HepG2 (cell line): ENCODE results near the gene TMC2. TPM values are rescaled to one million over a fixed set of nuclear protein-coding genes. Genes with fewer than 3 reads are reported as not detected.

Experiments used
- CEBPB ChIP-seq: IDR thresholded peaks from 2 replicates; pipeline ENCODE4 v1.6.1; 2011; ENCODE audit warnings: low read depth, low read length, improper control_type of control experiment, borderline replicate concordance
- GATA4 ChIP-seq: sonication (generic); IDR thresholded peaks from 2 replicates; pipeline ENCODE4 v1.6.1; 2016; ENCODE audit warnings: antibody characterized with exemption, low read depth, borderline replicate concordance
- HCFC1 ChIP-seq: fragments of 150-350 bp; IDR thresholded peaks from 2 replicates; pipeline ENCODE4 v1.6.1; 2014; ENCODE audit warnings: low read depth, low read length
- HMG20A ChIP-seq: IDR thresholded peaks from 2 replicates; pipeline ENCODE4 v1.6.1; 2016; ENCODE audit warnings: borderline replicate concordance
- HNRNPL ChIP-seq: fragments of 200-400 bp; formaldehyde crosslinking; IDR thresholded peaks from 2 replicates; pipeline ENCODE4 v1.6.1; 2017; ENCODE audit warnings: mild to moderate bottlenecking, low read depth, low read length
- IRF2 ChIP-seq: IDR thresholded peaks from 2 replicates; pipeline ENCODE4 v1.6.1; 2018; ENCODE audit warnings: missing genetic modification reagents, missing compliant biosample characterization
- MED13 ChIP-seq: sonication (generic); formaldehyde crosslinking; IDR thresholded peaks from 2 replicates; pipeline ENCODE4 v1.5.0; 2020; ENCODE audit warnings: missing genetic modification reagents
- NCOA2 ChIP-seq: sonication (generic); formaldehyde crosslinking; IDR thresholded peaks from 2 replicates; pipeline ENCODE4 v1.8.0; 2022; ENCODE audit warnings: inconsistent platforms
- NFIC ChIP-seq: IDR thresholded peaks from 2 replicates; pipeline ENCODE4 v1.6.1; 2012; ENCODE audit warnings: mild to moderate bottlenecking, low read length, inconsistent platforms
- NR1H2 ChIP-seq: sonication (generic); formaldehyde crosslinking; IDR thresholded peaks from 2 replicates; pipeline ENCODE4 v1.8.1; 2022; ENCODE audit warnings: low read depth, missing genetic modification reagents, borderline replicate concordance
- PAWR ChIP-seq: sonication (generic); formaldehyde crosslinking; IDR thresholded peaks from 2 replicates; pipeline ENCODE4 v1.4.0; 2020; ENCODE audit warnings: missing genetic modification reagents, mild to moderate bottlenecking, borderline replicate concordance
- PPARG ChIP-seq: conservative IDR thresholded peaks from 2 replicates; pipeline ENCODE4 v1.6.1; 2016; ENCODE audit warnings: missing biosample characterization, missing genetic modification reagents
- RBAK ChIP-seq: sonication (generic); formaldehyde crosslinking; IDR thresholded peaks from 2 replicates; pipeline ENCODE4 v1.5.1; 2020; ENCODE audit warnings: mild to moderate bottlenecking, missing genetic modification reagents
- RXRA ChIP-seq: sonication (generic); formaldehyde crosslinking; IDR thresholded peaks from 2 replicates; pipeline ENCODE4 v1.5.1; 2020; ENCODE audit warnings: missing genetic modification reagents
- SRSF1 ChIP-seq: fragments of 200-400 bp; formaldehyde crosslinking; optimal IDR thresholded peaks from 2 replicates; pipeline ENCODE3; 2017; ENCODE audit warnings: mild to moderate bottlenecking, low read depth, low read length, moderate library complexity
- TOE1 ChIP-seq: sonication (generic); formaldehyde crosslinking; IDR thresholded peaks from 2 replicates; pipeline ENCODE4 v1.4.0; 2020; ENCODE audit warnings: mild to moderate bottlenecking, missing genetic modification reagents
- TP53 ChIP-seq: sonication (generic); formaldehyde crosslinking; conservative IDR thresholded peaks from 2 replicates; pipeline ENCODE4 v1.4.0; 2020; ENCODE audit warnings: missing genetic modification reagents
- ZBTB20 ChIP-seq: sonication (generic); formaldehyde crosslinking; IDR thresholded peaks from 2 replicates; pipeline ENCODE4 v1.8.1; 2023; ENCODE audit warnings: missing genetic modification reagents, low read depth, mild to moderate bottlenecking, borderline replicate concordance
- ZC3H4 ChIP-seq: sonication (generic); formaldehyde crosslinking; IDR thresholded peaks from 2 replicates; pipeline ENCODE4 v1.4.0; 2020; ENCODE audit warnings: missing genetic modification reagents, borderline replicate concordance
- ZNF124 ChIP-seq: sonication (generic); formaldehyde crosslinking; IDR thresholded peaks from 2 replicates; pipeline ENCODE4 v1.4.0; 2020; ENCODE audit warnings: missing genetic modification reagents
- ZNF326 ChIP-seq: sonication (generic); formaldehyde crosslinking; IDR thresholded peaks from 2 replicates; pipeline ENCODE4 v1.4.0; 2020; ENCODE audit warnings: missing genetic modification reagents, borderline replicate concordance
- ZNF558 ChIP-seq: sonication (generic); formaldehyde crosslinking; IDR thresholded peaks from 2 replicates; pipeline ENCODE4 v1.9.0; 2022; ENCODE audit warnings: mild to moderate bottlenecking, missing genetic modification reagents, borderline replicate concordance
- ZNF709 ChIP-seq: sonication (generic); formaldehyde crosslinking; IDR thresholded peaks from 2 replicates; pipeline ENCODE4 v1.5.0; 2020; ENCODE audit warnings: mild to moderate bottlenecking, missing genetic modification reagents
- ZNF850 ChIP-seq: sonication (generic); formaldehyde crosslinking; conservative IDR thresholded peaks from 2 replicates; pipeline ENCODE4 v1.9.0; 2021; ENCODE audit warnings: mild to moderate bottlenecking, missing genetic modification reagents
- polyA plus RNA-seq, 8 experiments: library from polyadenylated mRNA; depleted of rRNA in 3 of 8; stranded (reverse) in 7 of 8; unstranded in 1 of 8; fragments of >200 nt; fragmentation: Illumina TruSeq in 4 of 8; extraction: Trizol in 4 of 8; gene quantifications; 2 replicates each; pipeline versions ENCODE4 v1.2.1 to v1.2.3, GENCODE V29; 2011 to 2016; ENCODE audit warnings: low read depth in 4 of 8, missing spikeins in 1 of 8, mixed read lengths in 1 of 8; ENCODE audit not compliant: insufficient read depth in 1 of 8
- total RNA-seq, 5 experiments: library from RNA; depleted of rRNA; stranded (reverse); fragments of >200 nt; fragmentation: Illumina TruSeq; extraction: Trizol; gene quantifications; 2 replicates each; pipeline ENCODE4 v1.2.3, GENCODE V29; 2016; ENCODE audit warnings: low read depth in 1 of 5
- TF ChIP-seq, protein P1 (sequence below): sonication (generic); formaldehyde crosslinking; IDR thresholded peaks from 2 replicates; pipeline ENCODE4 v1.4.0; 2020; ENCODE audit warnings: mild to moderate bottlenecking, missing genetic modification reagents
- TF ChIP-seq, protein P2 (sequence below): IDR thresholded peaks from 2 replicates; pipeline ENCODE4 v1.6.1; 2016; ENCODE audit warnings: low read depth, control low read depth
- TF ChIP-seq, protein P3 (sequence below): sonication (generic); formaldehyde crosslinking; IDR thresholded peaks from 2 replicates; pipeline ENCODE4 v1.4.0; 2020; ENCODE audit warnings: missing genetic modification reagents
- TF ChIP-seq, protein P4 (sequence below): sonication (generic); formaldehyde crosslinking; IDR thresholded peaks from 2 replicates; pipeline ENCODE4 v1.4.0; 2020; ENCODE audit warnings: missing genetic modification reagents

Gene TMC2
- total and polyA plus RNA-seq, 2 of the 13 experiments (the other 11 are each of a cell fraction or from before 2014, with no cell fraction given), result not detected

DNA sequence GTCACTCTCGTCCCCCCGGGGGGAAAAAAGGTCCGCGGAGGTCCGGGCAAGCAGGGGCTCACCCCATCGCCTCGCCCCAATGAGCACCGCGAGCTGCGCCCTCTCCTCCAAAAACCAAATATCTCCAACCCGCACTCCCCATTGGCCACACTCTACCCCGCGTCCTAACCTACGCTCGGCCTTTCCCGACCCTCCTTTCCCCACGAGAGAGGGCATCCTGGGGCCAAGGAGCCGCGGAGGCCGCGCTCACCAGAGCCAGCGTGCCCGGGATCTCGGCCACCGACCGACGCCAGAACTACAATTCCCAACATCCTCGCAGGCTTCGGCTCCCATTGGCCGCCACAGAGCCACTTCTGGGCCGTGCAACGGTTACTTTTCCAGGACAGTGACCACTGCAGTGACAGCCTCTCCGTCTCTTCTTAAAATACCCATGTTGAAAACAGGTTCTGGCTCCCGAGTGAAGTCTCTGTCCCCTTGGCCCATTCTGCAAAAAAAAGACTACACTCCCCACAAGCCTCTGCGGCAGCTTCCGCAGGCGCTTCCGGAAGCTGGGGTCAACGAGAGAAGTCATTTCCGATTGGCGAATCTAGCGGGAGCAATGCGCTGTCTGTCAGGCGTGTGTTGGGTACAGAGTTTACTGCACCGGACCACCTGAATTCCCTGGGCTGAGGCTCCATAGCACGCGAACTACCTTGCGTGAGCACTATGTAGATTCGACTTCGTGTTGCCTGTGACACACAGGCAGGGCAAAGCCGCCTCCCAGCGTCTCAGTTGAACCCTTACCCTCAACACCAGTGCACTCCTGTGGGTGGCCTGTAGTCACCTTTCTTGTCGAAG lies 27.5 kb upstream of the TMC2 start, which contains the start of gene ZNF343 (continued):
- TF ChIP-seq ZNF326 (CRISPR knock-in tag), result no peak
- TF ChIP-seq PAWR (CRISPR knock-in tag), result no peak
- TF ChIP-seq, protein P1, sequence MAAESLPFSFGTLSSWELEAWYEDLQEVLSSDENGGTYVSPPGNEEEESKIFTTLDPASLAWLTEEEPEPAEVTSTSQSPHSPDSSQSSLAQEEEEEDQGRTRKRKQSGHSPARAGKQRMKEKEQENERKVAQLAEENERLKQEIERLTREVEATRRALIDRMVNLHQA (CRISPR knock-in tag), result no peak
- TF ChIP-seq RBAK (CRISPR knock-in tag), result peak; percentile 77; the same call in 1 of the 2 replicates
- TF ChIP-seq ZNF124, result peak; percentile 86
- peak; percentile 15 for TF ChIP-seq ZNF709 (CRISPR knock-in tag)
- TF ChIP-seq GATA4, result no peak
- peak; percentile 79; the same call in 1 of the 2 replicates for TF ChIP-seq TP53 (CRISPR knock-in tag)
- no peak for TF ChIP-seq CEBPB
- no peak; the same call in 1 of the 2 replicates for TF ChIP-seq TOE1 (CRISPR knock-in tag)
- TF ChIP-seq IRF2, result peak; percentile 82; the same call in 1 of the 2 replicates
- TF ChIP-seq, protein P2, sequence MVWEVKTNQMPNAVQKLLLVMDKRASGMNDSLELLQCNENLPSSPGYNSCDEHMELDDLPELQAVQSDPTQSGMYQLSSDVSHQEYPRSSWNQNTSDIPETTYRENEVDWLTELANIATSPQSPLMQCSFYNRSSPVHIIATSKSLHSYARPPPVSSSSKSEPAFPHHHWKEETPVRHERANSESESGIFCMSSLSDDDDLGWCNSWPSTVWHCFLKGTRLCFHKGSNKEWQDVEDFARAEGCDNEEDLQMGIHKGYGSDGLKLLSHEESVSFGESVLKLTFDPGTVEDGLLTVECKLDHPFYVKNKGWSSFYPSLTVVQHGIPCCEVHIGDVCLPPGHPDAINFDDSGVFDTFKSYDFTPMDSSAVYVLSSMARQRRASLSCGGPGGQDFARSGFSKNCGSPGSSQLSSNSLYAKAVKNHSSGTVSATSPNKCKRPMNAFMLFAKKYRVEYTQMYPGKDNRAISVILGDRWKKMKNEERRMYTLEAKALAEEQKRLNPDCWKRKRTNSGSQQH, result peak; percentile 44
- peak; percentile 44; the same call in 1 of the 2 replicates for TF ChIP-seq MED13 (CRISPR knock-in tag)
- TF ChIP-seq, protein P3, sequence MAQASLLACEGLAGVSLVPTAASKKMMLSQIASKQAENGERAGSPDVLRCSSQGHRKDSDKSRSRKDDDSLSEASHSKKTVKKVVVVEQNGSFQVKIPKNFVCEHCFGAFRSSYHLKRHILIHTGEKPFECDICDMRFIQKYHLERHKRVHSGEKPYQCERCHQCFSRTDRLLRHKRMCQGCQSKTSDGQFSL (CRISPR knock-in tag), result peak; percentile 11; the same call in 1 of the 2 replicates
- peak; percentile 67; the same call in 1 of the 2 replicates for TF ChIP-seq NR1H2 (CRISPR knock-in tag)
- TF ChIP-seq RXRA, result peak; percentile 62; the same call in 1 of the 2 replicates
- peak; percentile 59; the same call in 1 of the 2 replicates for TF ChIP-seq PPARG (CRISPR knock-in tag)
- TF ChIP-seq HMG20A, result no peak; the same call in 1 of the 2 replicates
- no peak for TF ChIP-seq NFIC
- TF ChIP-seq, protein P4, sequence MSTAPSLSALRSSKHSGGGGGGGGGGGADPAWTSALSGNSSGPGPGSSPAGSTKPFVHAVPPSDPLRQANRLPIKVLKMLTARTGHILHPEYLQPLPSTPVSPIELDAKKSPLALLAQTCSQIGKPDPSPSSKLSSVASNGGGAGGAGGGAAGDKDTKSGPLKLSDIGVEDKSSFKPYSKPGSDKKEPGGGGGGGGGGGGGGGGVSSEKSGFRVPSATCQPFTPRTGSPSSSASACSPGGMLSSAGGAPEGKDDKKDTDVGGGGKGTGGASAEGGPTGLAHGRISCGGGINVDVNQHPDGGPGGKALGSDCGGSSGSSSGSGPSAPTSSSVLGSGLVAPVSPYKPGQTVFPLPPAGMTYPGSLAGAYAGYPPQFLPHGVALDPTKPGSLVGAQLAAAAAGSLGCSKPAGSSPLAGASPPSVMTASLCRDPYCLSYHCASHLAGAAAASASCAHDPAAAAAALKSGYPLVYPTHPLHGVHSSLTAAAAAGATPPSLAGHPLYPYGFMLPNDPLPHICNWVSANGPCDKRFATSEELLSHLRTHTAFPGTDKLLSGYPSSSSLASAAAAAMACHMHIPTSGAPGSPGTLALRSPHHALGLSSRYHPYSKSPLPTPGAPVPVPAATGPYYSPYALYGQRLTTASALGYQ (CRISPR knock-in tag), result peak; percentile 15; the same call in 1 of the 2 replicates
- peak; percentile 96 for TF ChIP-seq HCFC1
- peak; percentile 54; the same call in 1 of the 2 replicates for TF ChIP-seq ZBTB20 (CRISPR knock-in tag)
- TF ChIP-seq SRSF1, result no peak
- peak; percentile 77; the same call in 1 of the 2 replicates for TF ChIP-seq HNRNPL
- TF ChIP-seq ZNF850 (CRISPR knock-in tag), result peak; percentile 90; the same call in 1 of the 2 replicates
- peak; percentile 27; the same call in 1 of the 2 replicates for TF ChIP-seq NCOA2 (CRISPR knock-in tag)
- TF ChIP-seq ZC3H4 (CRISPR knock-in tag), result peak; percentile 82; the same call in 1 of the 2 replicates
- TF ChIP-seq ZNF558 (CRISPR knock-in tag), result peak; percentile 84; the same call in 1 of the 2 replicates
